Keratinocyte (primary cell): Measurements from ENCODE around the gene OR8B4.

Experiments used
- EZH2 ChIP-seq: IDR thresholded peaks from one replicate; pipeline ENCODE4 v1.6.1; 2012; ENCODE audit warnings: inconsistent platforms, mild to moderate bottlenecking, low read length, moderate library complexity
- TF ChIP-seq, protein P1 (sequence below), 3 experiments: IDR thresholded peaks in 1 of 3; conservative IDR thresholded peaks in 1 of 3; optimal IDR thresholded peaks in 1 of 3; 2 replicates in 2 of 3; 3 replicates in 1 of 3; pipeline versions ENCODE3 to v1.5.1; 2011; ENCODE audit warnings: low read length in 3 of 3, mild to moderate bottlenecking in 3 of 3, moderate library complexity in 2 of 3, control low read depth in 1 of 3, inconsistent platforms in 1 of 3; ENCODE audit not compliant: insufficient read depth in 2 of 3; ENCODE audit errors: extremely low read depth in 1 of 3

DNA sequence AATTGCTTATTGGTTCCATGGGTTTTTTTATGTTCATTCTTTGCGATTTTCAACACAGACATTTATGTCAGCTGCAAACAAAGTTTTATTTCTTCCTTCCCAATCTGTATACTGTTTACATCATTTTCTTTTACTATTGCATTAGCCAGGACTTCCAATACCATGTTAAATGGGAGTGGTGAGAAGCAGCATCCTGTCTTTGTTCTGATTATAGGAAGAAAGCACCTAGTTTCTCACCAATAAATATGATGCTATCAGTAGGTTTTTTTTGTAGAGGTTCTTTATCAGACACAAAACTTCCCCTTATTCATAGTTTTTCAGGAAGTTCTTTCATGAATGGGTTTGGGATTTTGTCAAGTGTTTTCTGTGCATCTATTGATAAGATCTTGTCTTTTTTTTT is 48.8 kb upstream of the OR8B4 start:
- TF ChIP-seq EZH2: no peak
- TF ChIP-seq, protein P1, sequence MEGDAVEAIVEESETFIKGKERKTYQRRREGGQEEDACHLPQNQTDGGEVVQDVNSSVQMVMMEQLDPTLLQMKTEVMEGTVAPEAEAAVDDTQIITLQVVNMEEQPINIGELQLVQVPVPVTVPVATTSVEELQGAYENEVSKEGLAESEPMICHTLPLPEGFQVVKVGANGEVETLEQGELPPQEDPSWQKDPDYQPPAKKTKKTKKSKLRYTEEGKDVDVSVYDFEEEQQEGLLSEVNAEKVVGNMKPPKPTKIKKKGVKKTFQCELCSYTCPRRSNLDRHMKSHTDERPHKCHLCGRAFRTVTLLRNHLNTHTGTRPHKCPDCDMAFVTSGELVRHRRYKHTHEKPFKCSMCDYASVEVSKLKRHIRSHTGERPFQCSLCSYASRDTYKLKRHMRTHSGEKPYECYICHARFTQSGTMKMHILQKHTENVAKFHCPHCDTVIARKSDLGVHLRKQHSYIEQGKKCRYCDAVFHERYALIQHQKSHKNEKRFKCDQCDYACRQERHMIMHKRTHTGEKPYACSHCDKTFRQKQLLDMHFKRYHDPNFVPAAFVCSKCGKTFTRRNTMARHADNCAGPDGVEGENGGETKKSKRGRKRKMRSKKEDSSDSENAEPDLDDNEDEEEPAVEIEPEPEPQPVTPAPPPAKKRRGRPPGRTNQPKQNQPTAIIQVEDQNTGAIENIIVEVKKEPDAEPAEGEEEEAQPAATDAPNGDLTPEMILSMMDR (optimal IDR thresholded peaks at IDR 0.05 in 1 of 3, IDR thresholded peaks at IDR 0.05 in 1 of 3, conservative IDR thresholded peaks at IDR 0.05 in 1 of 3; ENCODE audit: extremely low read depth in 1 of 3, insufficient read depth in 2 of 3, low read length in 3 of 3): no peak
